IgD-negative memory B cell (primary cell): ENCODE results near the gene DUSP9. TPM values are rescaled to one million over a fixed set of nuclear protein-coding genes. Genes with fewer than 3 reads are reported as not detected.

ENCODE experiments used
- polyA plus RNA-seq: library from polyadenylated mRNA; unstranded; fragments of 300-500 nt; fragmentation: Illumina TruSeq; gene quantifications from one replicate; pipeline ENCODE4 v1.2.3, GENCODE V29; 2021

The DUSP9 gene
- polyA plus RNA-seq, 1 donor from 2014 or later = not detected

Other genes with a start within 250 kb of the DUSP9 start
- not detected for gene PNMA6E, start 245.9 kb upstream of the DUSP9 start, polyA plus RNA-seq
- gene ZFP92, start 235.7 kb upstream of the DUSP9 start, polyA plus RNA-seq = 0.21 TPM
- 0.84 TPM for gene TREX2, start 201.1 kb upstream of the DUSP9 start, polyA plus RNA-seq
- 27.6 TPM for gene HAUS7, start 176.6 kb upstream of the DUSP9 start, polyA plus RNA-seq
- gene BGN, start 152.2 kb upstream of the DUSP9 start, polyA plus RNA-seq = not detected
- not detected for gene ATP2B3, start 129.6 kb upstream of the DUSP9 start, polyA plus RNA-seq
- gene CCNQ, start 48.1 kb upstream of the DUSP9 start, polyA plus RNA-seq = 56.1 TPM
- gene PNCK, start 26.6 kb downstream of the DUSP9 start, polyA plus RNA-seq = not detected
- gene SLC6A8, start 40.7 kb downstream of the DUSP9 start, polyA plus RNA-seq = 0.08 TPM
- 254 TPM for gene BCAP31, start 77.2 kb downstream of the DUSP9 start, polyA plus RNA-seq
- gene ABCD1, start 77.7 kb downstream of the DUSP9 start, polyA plus RNA-seq = 3.6 TPM
- gene PLXNB3, start 117.0 kb downstream of the DUSP9 start, polyA plus RNA-seq = not detected
- gene SRPK3, start 133.8 kb downstream of the DUSP9 start, polyA plus RNA-seq = not detected
- 104 TPM for gene IDH3G, start 147.2 kb downstream of the DUSP9 start, polyA plus RNA-seq
- gene SSR4, start 147.5 kb downstream of the DUSP9 start, polyA plus RNA-seq = 395 TPM
- gene PDZD4, start 183.3 kb downstream of the DUSP9 start, polyA plus RNA-seq = 0.15 TPM
- gene L1CAM, start 239.0 kb downstream of the DUSP9 start, polyA plus RNA-seq = 1.8 TPM